Measurements from ENCODE around the gene BAK1.

Gene BAK1

GRCh38 chr6:33579828-33580714 lies at the start of gene BAK1:
BAK1 (minus strand) TSS chr6:33580276; CDS start chr6:33577604, 2,672 bp downstream.
- peak; percentile 76 for DNase-seq

- DNase-seq: no peak
These were observed 48.4 kb upstream of the BAK1 start for GRCh38 chr6:33628401-33628964.

- no peak for DNase-seq
These were observed 47.8 kb upstream of the BAK1 start for GRCh38 chr6:33627876-33628275.

- DNase-seq: no peak
These were observed 44.8 kb upstream of the BAK1 start for GRCh38 chr6:33624856-33625255.

GRCh38 chr6:33623895-33624381 lies 43.9 kb upstream of the BAK1 start:
- no peak for DNase-seq

DNA sequence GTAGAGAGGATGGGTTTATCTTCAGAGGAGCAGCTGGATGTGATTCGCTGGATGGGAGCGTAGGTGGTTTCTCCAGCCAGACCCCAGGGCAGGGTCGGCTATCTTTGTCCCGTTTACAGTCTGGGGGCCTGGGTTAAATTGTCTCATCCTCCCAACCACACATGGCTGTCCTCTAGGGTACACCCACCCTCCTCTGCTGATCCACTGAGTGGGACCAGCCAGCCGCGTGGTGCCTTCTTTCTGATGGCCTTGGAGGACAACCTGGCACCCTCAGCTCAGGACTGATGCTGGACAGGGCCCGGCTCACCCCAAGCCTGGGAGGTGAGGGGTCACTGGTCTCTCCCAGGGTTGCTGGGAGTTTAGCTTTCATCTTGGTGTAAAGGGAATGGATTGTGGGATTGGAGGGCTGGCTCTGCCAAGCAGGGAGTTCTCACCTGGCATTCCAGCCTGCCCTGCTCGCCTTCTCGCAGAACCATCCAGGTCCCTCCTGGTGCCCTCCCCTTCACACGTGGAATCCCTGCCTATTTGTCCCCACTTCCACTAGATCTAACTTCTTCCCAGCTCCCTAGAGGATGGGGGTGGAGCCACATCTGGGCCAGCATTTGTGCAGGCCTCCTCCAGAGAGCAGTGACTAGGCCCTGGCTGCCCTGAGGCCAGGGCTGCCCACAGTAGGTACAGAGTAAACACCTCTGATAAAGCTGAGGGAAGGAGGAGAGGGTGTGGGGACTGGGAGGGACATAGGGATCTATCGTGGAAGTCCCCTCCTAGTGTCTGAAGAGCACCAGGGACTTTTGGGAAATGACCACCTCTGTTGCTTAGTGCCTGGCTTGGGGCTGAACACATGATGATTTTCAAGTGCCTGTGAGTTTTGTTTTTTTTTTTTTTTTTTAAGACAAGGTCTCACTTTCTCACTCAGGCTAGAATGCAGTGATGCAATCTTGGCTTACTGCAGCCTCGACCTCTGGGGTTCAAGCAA lies 42.7 kb upstream of the BAK1 start:
- DNase-seq: no peak

- peak; percentile 25 for DNase-seq
These were observed 41.8 kb upstream of the BAK1 start for GRCh38 chr6:33621711-33622388.

DNA sequence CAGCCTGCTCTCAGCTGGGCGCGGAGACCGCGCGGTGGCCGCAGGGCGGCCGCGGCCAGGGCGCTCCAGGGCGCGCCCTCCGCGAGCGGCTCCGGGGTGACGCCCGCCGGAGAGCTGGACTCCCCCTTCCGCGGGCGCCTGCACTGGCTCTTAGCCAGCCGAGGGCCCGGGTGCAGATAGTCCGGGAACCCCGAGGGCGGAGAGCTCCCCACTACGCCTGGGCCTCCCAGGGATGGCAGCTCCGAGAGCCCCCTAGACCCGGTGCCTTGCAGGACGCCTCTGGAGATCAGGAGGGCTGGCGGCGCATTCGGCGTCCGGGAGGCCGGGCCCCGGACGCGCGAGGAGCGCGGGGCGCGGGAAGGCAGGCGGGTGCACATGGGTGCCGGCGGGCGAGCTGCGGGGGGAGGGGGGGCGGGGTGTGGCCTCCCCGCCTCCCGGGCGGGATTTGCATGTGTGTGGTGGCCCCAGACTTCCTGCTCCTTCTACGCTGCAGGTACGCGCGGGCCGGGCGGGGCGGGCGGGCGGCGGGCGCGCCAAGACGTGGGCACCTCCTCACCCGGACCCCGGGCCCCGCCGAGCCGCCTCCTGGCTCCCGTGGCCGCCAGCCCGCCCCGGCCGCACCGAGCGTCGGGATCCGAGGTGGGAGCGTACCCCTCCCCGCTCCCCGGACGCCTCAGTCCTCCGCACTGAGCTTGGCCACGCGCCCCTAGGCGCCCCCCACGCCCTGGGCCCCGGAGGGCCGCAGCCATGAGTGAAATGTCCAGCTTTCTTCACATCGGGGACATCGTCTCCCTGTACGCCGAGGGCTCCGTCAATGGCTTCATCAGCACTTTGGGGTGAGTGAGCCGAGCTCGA lies 41.0 kb upstream of the BAK1 start, which contains the start of gene ITPR3:
Gene ITPR3, plus strand, starts transcription at position 467 of the 855 bp plus-strand sequence. Its CDS starts 281 bp downstream, at position 748.
- DNase-seq: peak; percentile 75

- peak; percentile 20 for DNase-seq
These were observed 40.2 kb upstream of the BAK1 start for GRCh38 chr6:33620158-33620855.

GRCh38 chr6:33619166-33619840 lies 39.2 kb upstream of the BAK1 start:
- no peak for DNase-seq

GRCh38 chr6:33616913-33617312 lies 36.8 kb upstream of the BAK1 start:
- DNase-seq: no peak

DNA sequence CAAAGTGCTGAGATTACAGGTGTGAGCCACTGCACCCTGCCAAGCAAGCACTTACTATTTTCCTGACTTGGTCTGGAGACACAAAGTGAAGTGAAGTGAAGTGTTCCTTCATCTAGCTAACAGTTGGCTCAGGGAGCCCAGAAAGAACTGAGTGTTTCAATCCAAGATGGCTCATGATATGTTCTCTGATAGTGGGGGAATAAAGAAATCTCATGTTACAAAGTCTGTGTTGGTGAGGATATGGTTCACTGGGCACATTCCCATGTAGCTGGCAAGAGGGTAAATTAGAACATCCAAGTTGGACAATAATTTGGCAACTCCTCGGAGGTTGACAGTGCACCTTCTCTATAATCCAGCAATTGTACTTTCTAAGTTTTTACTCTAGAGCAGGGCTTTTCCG lies 36.0 kb upstream of the BAK1 start:
- DNase-seq: no peak

GRCh38 chr6:33613795-33614168 lies 33.7 kb upstream of the BAK1 start:
- no peak for DNase-seq

DNA sequence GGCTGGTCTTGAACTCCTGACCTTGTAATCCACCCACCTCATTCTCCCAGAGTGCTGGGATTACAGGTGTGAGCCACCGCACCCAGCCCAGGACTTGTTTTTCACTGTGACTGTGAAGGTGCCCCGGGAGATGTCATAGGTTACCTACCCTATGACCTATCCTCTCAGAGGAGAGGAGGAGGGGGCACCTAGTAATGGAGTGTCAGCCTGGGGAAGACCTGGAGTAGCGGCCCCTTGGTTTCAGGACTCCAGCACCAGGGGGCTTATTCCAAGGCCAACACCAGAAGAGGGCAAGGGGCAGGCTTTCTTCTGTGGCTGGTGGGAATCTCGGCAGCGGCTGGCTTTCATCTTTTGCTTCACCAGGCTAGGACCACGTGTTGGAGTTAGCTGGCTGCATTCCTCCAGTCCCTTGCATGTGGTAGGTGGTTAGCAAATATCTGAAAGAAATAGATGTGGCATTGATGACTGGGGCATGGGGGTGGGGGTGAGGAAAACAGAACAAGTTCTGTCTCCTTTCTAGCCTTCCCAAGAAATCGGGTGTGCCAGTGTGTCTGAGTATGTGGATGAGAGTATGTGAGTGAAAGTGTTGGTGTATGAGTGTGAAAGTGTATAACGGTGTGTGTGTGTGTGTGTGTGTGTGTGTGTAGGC lies 33.2 kb upstream of the BAK1 start:
- DNase-seq: no peak

- DNase-seq: no peak
These were observed 31.0 kb upstream of the BAK1 start for GRCh38 chr6:33610779-33611732.

DNA sequence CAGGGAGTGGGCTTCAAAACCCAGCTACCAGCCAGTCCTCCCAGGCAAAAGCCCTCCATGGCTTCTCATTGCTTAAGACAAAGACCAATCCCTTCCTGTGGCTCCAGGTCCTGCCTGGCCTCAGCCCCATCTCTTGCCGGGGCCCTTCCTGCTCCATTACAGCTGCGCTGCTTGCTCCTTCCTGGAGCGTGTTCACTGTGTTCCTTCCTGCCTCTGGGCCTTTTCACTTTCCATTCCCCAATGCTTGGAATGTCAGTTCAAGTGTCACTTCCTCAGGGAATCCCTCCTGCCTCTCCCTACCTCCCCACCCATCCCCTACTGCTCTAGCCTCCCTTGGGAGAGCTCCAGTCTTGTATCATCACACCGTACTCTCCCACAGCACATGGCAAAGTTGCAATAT lies 30.0 kb upstream of the BAK1 start:
- no peak for DNase-seq

GRCh38 chr6:33609528-33609927 lies 29.5 kb upstream of the BAK1 start:
- DNase-seq: no peak

DNA sequence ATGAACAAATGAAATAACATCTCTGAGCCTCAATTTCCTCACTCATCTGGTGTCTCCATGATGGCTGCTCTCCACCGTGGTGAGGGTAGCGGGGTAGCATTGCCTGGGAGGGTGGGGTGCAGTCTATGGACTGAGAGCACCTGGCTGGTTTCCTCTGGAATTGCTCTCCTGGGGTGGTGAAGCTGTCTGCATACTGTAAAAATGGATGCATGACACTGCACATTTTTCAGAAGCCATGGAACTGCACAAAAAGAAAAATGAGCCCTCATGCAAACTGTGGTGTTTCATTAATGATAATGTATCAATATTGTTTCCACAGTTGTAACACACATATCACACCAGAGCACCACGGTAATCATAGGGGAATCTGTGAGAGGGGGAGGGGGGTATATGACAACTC lies 28.9 kb upstream of the BAK1 start:
- no peak for DNase-seq
